H9 (cell line): ENCODE data around the gene HSFX4. TPM values are rescaled to one million over a fixed set of nuclear protein-coding genes. Genes with fewer than 3 reads are reported as not detected.

Experiments
- DNase-seq: peaks from one replicate; pipeline ENCODE4 v3.0.0-alpha.2; 2017
- H2AFZ ChIP-seq: one replicate; pipeline ENCODE4 v1.6.1; 2013; ENCODE audit warnings: mild to moderate bottlenecking, low read length, control low read depth, moderate library complexity
- H2AK5ac ChIP-seq: 2 replicates; pipeline ENCODE4 v1.6.1; 2013; ENCODE audit warnings: low read length, control low read depth, mixed read lengths; ENCODE audit not compliant: insufficient read length
- H2BK120ac ChIP-seq: one replicate; pipeline ENCODE4 v1.6.1; 2013; ENCODE audit warnings: low read depth, mild to moderate bottlenecking, low read length, control low read depth, inconsistent platforms; ENCODE audit not compliant: poor library complexity, severe bottlenecking
- H2BK12ac ChIP-seq: 2 replicates; pipeline ENCODE4 v1.6.1; 2013; ENCODE audit warnings: low read length, control low read depth, mixed read lengths, low read depth; ENCODE audit not compliant: insufficient read length
- H2BK15ac ChIP-seq: 2 replicates; pipeline ENCODE4 v1.6.1; 2013; ENCODE audit warnings: low read depth, low read length, control low read depth
- H2BK20ac ChIP-seq: one replicate; pipeline ENCODE4 v1.6.1; 2013; ENCODE audit warnings: low read depth, mild to moderate bottlenecking, low read length, control low read depth, inconsistent platforms; ENCODE audit not compliant: poor library complexity, severe bottlenecking
- H2BK5ac ChIP-seq: 2 replicates; pipeline ENCODE4 v1.6.1; 2013; ENCODE audit warnings: low read length, control low read depth, mixed read lengths; ENCODE audit not compliant: insufficient read length
- H3K14ac ChIP-seq: 2 replicates; pipeline ENCODE4 v1.6.1; 2013; ENCODE audit warnings: low read length, control low read depth; ENCODE audit not compliant: insufficient read depth
- H3K18ac ChIP-seq: 2 replicates; pipeline ENCODE4 v1.6.1; 2013; ENCODE audit warnings: low read depth, mild to moderate bottlenecking, mixed read lengths, low read length, control low read depth; ENCODE audit not compliant: insufficient read length
- H3K23ac ChIP-seq: 2 replicates; pipeline ENCODE4 v1.6.1; 2013; ENCODE audit warnings: low read length, control low read depth, mixed read lengths, low read depth; ENCODE audit not compliant: insufficient read length
- H3K23me2 ChIP-seq: 2 replicates; pipeline ENCODE4 v1.6.1; 2013; ENCODE audit warnings: low read depth, mild to moderate bottlenecking, mixed read lengths, low read length, control low read depth; ENCODE audit not compliant: insufficient read length, poor library complexity, severe bottlenecking
- H3K27ac ChIP-seq: 2 replicates; pipeline ENCODE4 v1.5.1; 2013; ENCODE audit warnings: low read length, control low read depth, mixed read lengths, low read depth; ENCODE audit not compliant: insufficient read length
- H3K27me3 ChIP-seq: 2 replicates; pipeline ENCODE4 v1.6.1; 2013; ENCODE audit warnings: low read length, control low read depth, inconsistent platforms; ENCODE audit not compliant: insufficient read depth
- H3K4ac ChIP-seq: 2 replicates; pipeline ENCODE4 v1.6.1; 2013; ENCODE audit warnings: low read depth, mild to moderate bottlenecking, control low read depth, inconsistent platforms, low read length, moderate library complexity
- H3K4me1 ChIP-seq: 2 replicates; pipeline ENCODE4 v1.6.1; 2013; ENCODE audit warnings: low read length, control low read depth, inconsistent platforms; ENCODE audit not compliant: insufficient read depth
- H3K4me2 ChIP-seq: 2 replicates; pipeline ENCODE4 v1.6.1; 2013; ENCODE audit warnings: low read length, control low read depth, mixed read lengths; ENCODE audit not compliant: insufficient read length, insufficient read depth
- H3K56ac ChIP-seq: 2 replicates; pipeline ENCODE4 v1.6.1; 2013; ENCODE audit warnings: low read depth, mild to moderate bottlenecking, mixed read lengths, low read length, control low read depth; ENCODE audit not compliant: insufficient read length
- H3K79me1 ChIP-seq: 2 replicates; pipeline ENCODE4 v1.6.1; 2013; ENCODE audit warnings: low read depth, mild to moderate bottlenecking, moderate library complexity, low read length, control low read depth, inconsistent platforms; ENCODE audit not compliant: insufficient read depth, poor library complexity, severe bottlenecking
- H3K79me2 ChIP-seq: 2 replicates; pipeline ENCODE4 v1.6.1; 2013; ENCODE audit warnings: low read length, control low read depth, inconsistent platforms; ENCODE audit not compliant: insufficient read depth
- H3K9ac ChIP-seq: 2 replicates; pipeline ENCODE4 v1.6.1; 2013; ENCODE audit warnings: low read length, control low read depth, mixed read lengths; ENCODE audit not compliant: insufficient read length; ENCODE audit errors: extremely low read depth
- H3K9me3 ChIP-seq: one replicate; pipeline ENCODE4 v1.6.1; 2013; ENCODE audit warnings: low read depth, low read length, inconsistent platforms; ENCODE audit not compliant: control insufficient read depth
- H3T11ph ChIP-seq: one replicate; pipeline ENCODE4 v1.6.1; 2013; ENCODE audit warnings: mild to moderate bottlenecking, low read length, control low read depth, inconsistent platforms
- H4K20me1 ChIP-seq: one replicate; pipeline ENCODE4 v1.6.1; 2013; ENCODE audit not compliant: control insufficient read depth, insufficient read length, insufficient read depth
- H4K5ac ChIP-seq: 2 replicates; pipeline ENCODE4 v1.6.1; 2013; ENCODE audit warnings: low read depth, mild to moderate bottlenecking, mixed read lengths, low read length, control low read depth; ENCODE audit not compliant: insufficient read length
- H4K8ac ChIP-seq: replicated peaks from 2 replicates; pipeline ENCODE4 v1.6.1; 2013; ENCODE audit warnings: low read length, control low read depth, mixed read lengths, low read depth; ENCODE audit not compliant: insufficient read length
- H4K91ac ChIP-seq: 2 replicates; pipeline ENCODE4 v1.6.1; 2013; ENCODE audit warnings: low read depth, mild to moderate bottlenecking, moderate library complexity, mixed read lengths, low read length, control low read depth; ENCODE audit not compliant: insufficient read length
- H3K27ac Mint-ChIP-seq, 3 experiments: 2 replicates in 2 of 3; 3 replicates in 1 of 3; pipeline ENCODE4 v1.8.0; 2020 to 2021; ENCODE audit warnings: mixed read lengths in 3 of 3, mild to moderate bottlenecking in 1 of 3, moderate library complexity in 1 of 3
- H3K27me3 Mint-ChIP-seq: 2 replicates; pipeline ENCODE4 v1.8.0; 2021; ENCODE audit warnings: low read depth, mild to moderate bottlenecking, moderate library complexity, mixed read lengths
- H3K36me3 Mint-ChIP-seq, 3 experiments: 2 replicates in 2 of 3; 3 replicates in 1 of 3; pipeline ENCODE4 v1.8.0; 2020 to 2021; ENCODE audit warnings: low read depth in 3 of 3, mixed read lengths in 3 of 3; ENCODE audit not compliant: insufficient read depth in 1 of 3
- H3K4me1 Mint-ChIP-seq, 2 experiments: 2 replicates each; pipeline ENCODE4 v1.8.0; 2020; ENCODE audit warnings: mixed read lengths in 2 of 2
- H3K4me3 Mint-ChIP-seq, 2 experiments: 2 replicates in 1 of 2; 3 replicates in 1 of 2; pipeline ENCODE4 v1.8.0; 2020 to 2021; ENCODE audit warnings: mild to moderate bottlenecking in 2 of 2, mixed read lengths in 2 of 2, moderate library complexity in 1 of 2
- H3K9me3 Mint-ChIP-seq, 2 experiments: 2 replicates in 1 of 2; 3 replicates in 1 of 2; pipeline ENCODE4 v1.8.0; 2020; ENCODE audit warnings: mild to moderate bottlenecking in 2 of 2, mixed read lengths in 2 of 2, moderate library complexity in 1 of 2
- WGBS: extraction: QIAGEN DNeasy Blood & Tissue Kit; methylation state at CpG from one replicate; pipeline ENCODE4 v1.1.7; 2013; ENCODE audit warnings: missing lambda C conversion rate, low lambda C conversion rate, mixed read lengths; ENCODE audit not compliant: insufficient read length; ENCODE audit errors: extremely low coverage; 5-methylcytosine and 5-hydroxymethylcytosine counted together
- total RNA-seq: library from RNA; stranded (reverse); gene quantifications from 2 replicates; pipeline ENCODE4 v1.2.1, GENCODE V29; 2021
- TF ChIP-seq, protein P1 (sequence below): fragments of 200-600 bp; sonication (generic); conservative IDR thresholded peaks from 3 replicates; pipeline ENCODE4 v1.8.0; 2021; ENCODE audit warnings: antibody characterized with exemption, mild to moderate bottlenecking

HSFX4 gene
- total RNA-seq, 1 experiment from 2014 or later, result not detected

DNA sequence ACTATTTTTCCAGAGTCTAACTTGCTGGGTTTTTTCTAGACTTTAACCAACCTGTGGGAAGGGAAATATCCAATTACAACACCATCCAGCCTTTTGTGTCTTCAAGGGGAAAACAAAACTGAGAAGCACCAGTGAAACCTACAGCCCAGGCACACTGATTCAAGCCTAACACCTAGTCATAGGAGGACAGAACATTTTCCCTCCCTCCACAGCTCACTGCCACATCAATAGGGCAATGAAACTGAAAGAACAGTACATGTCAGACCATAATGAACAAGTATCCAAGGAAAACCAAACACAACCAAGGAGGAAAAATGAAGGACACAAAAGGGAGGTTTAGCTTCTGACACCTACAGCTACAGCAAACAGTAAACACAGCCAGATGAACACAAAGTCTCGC, 30.8 kb upstream of the HSFX4 start:
- Mint-ChIP-seq H3K4me1 (peaks cover 2 to 15% of the 10 kb centered on the region in 2 experiments; a peak in 3 of 4 replicates), H3K4me3 (no peak overlapping the region), H3K27ac (no peak overlapping the region), H3K36me3 (peaks cover 4 to 8% (median 7%) of the 10 kb centered on the region in 3 experiments; a peak in 5 of 7 replicates), H3K27me3 (no peaks in the 10 kb centered on the region), H3K9me3 (peaks cover 52 to 62% of the 10 kb centered on the region in 2 experiments)
- Histone ChIP-seq H4K91ac (no peak overlapping the region), H3K9ac (no peak overlapping the region), H3K9me3 (peaks cover 19% of the 10 kb centered on the region), H2BK120ac (no peak overlapping the region), H2BK20ac (no peak overlapping the region), H2BK15ac (no peak overlapping the region), H3K23ac (no peak overlapping the region), H4K20me1 (no peaks in the 10 kb centered on the region), H3T11ph (no peak overlapping the region), H2AFZ (no peak overlapping the region), H3K56ac (no peak overlapping the region), H2BK12ac (no peak overlapping the region), H3K18ac (no peak overlapping the region), H3K4me1 (no peaks in the 10 kb centered on the region), H2BK5ac (no peak overlapping the region), H3K14ac (no peak overlapping the region), H3K4me2 (no peak overlapping the region), H3K4ac (no peak overlapping the region), H3K27ac (no peak overlapping the region), H3K27me3 (no peaks in the 10 kb centered on the region), H3K79me1 (no peaks in the 10 kb centered on the region), H4K8ac (no peak overlapping the region), H4K5ac (no peak overlapping the region), H3K23me2 (no peaks in the 10 kb centered on the region), H3K79me2 (no peaks in the 10 kb centered on the region), H2AK5ac (no peak overlapping the region)
- DNase-seq, result no peak
- TF ChIP-seq, protein P1, sequence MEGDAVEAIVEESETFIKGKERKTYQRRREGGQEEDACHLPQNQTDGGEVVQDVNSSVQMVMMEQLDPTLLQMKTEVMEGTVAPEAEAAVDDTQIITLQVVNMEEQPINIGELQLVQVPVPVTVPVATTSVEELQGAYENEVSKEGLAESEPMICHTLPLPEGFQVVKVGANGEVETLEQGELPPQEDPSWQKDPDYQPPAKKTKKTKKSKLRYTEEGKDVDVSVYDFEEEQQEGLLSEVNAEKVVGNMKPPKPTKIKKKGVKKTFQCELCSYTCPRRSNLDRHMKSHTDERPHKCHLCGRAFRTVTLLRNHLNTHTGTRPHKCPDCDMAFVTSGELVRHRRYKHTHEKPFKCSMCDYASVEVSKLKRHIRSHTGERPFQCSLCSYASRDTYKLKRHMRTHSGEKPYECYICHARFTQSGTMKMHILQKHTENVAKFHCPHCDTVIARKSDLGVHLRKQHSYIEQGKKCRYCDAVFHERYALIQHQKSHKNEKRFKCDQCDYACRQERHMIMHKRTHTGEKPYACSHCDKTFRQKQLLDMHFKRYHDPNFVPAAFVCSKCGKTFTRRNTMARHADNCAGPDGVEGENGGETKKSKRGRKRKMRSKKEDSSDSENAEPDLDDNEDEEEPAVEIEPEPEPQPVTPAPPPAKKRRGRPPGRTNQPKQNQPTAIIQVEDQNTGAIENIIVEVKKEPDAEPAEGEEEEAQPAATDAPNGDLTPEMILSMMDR, result no peak
- no CpG with 5 or more reads among the region's 1 CpG for WGBS
